ENCODE results near the gene NXPH2. TPM values are rescaled to one million over a fixed set of nuclear protein-coding genes. Genes with fewer than 3 reads are reported as not detected.
"Not testable (repeated sequence)": the region's sequence is repeated elsewhere in the genome, so short reads cannot be mapped to it uniquely, and the experiment has no call there.

The NXPH2 gene
- total and polyA plus RNA-seq, 9 donors = 8.3 to 18.5 (median 11.1) TPM

DNA sequence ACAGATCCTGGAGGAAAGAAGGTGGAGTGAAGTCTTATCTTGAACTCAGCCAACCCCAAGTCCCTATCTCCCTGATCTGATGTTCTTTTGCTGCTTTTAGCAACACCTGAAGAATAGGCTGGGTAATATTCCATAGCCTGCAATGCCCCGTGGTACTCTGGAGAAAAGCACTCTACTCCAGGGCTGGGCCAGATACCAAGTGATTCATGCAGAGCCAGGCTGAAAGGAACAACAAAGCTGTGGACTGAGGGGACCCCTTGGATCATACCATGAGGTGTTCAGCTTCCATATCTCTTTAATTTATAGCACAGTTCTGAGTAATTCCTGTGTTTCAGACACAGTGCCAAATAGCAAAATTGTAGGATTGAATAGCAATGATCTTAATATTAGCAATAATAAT, 130.6 kb downstream of the NXPH2 start:
- no peaks in the 10 kb centered on the region for H3K9me3 ChIP-seq (replicated peaks; ENCODE audit: control insufficient read depth, low read depth, low read length)
- DNase-seq = no peak
- 25% methylated on average over 1 of the region's 1 CpG for WGBS (ENCODE audit: insufficient coverage)
- no peak overlapping the region for H3K27ac ChIP-seq (ENCODE audit: low read length)
- H3K4me1 ChIP-seq (ENCODE audit: control insufficient read depth, insufficient read depth, low read length) = no peaks in the 10 kb centered on the region
- no peak overlapping the region for H3K4me3 ChIP-seq (ENCODE audit: low read length)
- H3K27me3 ChIP-seq (ENCODE audit: control insufficient read depth, insufficient read depth, low read length) = no peaks in the 10 kb centered on the region
- no peaks in the 10 kb centered on the region for H3K36me3 ChIP-seq (ENCODE audit: control insufficient read depth, insufficient read depth, low read length)

DNA sequence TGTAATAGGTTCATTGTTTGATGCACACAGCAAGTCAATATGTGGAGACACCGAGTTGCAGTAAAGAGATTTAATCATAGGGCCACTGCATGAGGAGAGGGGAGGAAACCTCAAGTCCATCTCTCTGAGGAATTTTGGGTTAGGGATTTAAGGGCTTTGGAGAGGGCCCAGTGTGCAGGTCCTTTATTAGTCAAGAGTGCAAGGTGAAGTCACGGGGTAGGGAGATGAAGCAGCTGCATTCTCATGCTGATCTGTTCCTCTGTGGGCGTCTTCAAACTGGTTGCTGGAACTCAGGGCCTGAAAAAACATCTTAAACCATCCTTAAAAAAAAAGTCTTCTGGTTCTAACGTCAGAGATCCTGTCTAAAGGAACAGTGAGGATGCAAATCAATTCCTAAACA, 131.6 kb downstream of the NXPH2 start:
- Histone ChIP-seq H3K4me1 (ENCODE audit: control insufficient read depth, insufficient read depth, low read length) (no peaks in the 10 kb centered on the region), H3K9me3 (replicated peaks; ENCODE audit: control insufficient read depth, low read depth, low read length) (no peaks in the 10 kb centered on the region), H3K27me3 (ENCODE audit: control insufficient read depth, insufficient read depth, low read length) (no peaks in the 10 kb centered on the region), H3K27ac (ENCODE audit: low read length) (no peak overlapping the region), H3K36me3 (ENCODE audit: control insufficient read depth, insufficient read depth, low read length) (no peaks in the 10 kb centered on the region), H3K4me3 (ENCODE audit: low read length) (no peak overlapping the region)
- 47% methylated on average over 2 of the region's 4 CpGs for WGBS (ENCODE audit: insufficient coverage)
- DNase-seq = no peak

DNA sequence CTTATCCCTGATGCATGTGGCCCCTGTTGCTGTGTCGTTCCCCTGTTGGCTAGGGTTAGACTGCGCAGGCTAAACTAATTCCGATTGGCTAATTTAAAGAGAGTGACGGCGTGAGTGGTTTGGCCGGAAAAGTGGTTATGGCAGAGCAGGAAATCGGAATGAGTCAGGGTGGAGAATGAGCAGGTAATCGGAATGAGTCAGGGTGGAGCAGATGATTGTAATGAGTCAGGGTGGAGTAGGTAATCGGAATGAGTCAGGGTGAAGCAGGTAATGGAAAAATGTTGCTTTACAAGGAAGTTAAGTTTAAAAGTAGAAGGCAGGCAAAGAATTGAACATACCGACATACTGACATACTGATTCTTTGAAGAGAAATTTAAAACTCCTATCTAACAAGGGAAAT, 135.4 kb downstream of the NXPH2 start:
- not testable (repeated sequence) for H3K36me3 ChIP-seq (ENCODE audit: control insufficient read depth, insufficient read depth, low read length); H3K27me3 ChIP-seq (ENCODE audit: control insufficient read depth, insufficient read depth, low read length); H3K9me3 ChIP-seq (replicated peaks; ENCODE audit: control insufficient read depth, low read depth, low read length); DNase-seq; H3K4me3 ChIP-seq (ENCODE audit: low read length); H3K4me1 ChIP-seq (ENCODE audit: control insufficient read depth, insufficient read depth, low read length); H3K27ac ChIP-seq (ENCODE audit: low read length)
- 87% methylated on average over 9 of the region's 10 CpGs for WGBS (ENCODE audit: insufficient coverage)

DNA sequence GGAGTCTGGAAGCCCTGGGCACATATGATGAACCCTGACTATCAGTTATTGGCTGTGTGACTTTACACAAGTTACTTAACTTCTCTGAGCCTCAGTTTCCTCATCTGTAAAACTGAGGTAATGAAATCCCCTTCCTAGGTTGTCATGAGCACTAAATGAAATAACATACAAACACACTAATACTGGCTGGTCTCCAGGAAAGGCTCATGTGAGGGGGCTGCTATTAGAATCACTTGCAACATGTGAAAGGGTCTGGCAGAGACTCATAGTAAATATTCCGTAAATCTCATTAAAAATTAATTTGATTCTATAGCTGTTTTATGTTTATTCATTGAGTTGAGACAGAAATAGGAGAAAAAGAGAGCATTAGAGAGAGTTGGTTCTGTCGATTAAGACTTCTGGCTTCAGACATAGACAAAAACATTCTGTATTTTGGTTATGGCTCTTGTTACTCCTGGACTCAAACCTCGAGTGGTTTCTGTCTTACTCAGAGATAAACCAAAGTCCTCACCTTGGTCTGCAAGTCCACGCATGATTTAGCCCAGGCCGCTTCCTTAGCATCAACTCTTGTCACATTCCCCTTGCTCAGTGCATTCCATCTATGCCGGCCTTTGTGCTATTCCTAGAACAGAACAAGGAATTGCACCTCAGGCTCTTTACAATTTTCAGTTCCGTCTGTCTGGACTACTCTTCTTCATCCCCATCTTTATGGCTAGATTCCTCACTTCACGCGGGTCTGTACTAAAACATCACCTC, 139.1 kb downstream of the NXPH2 start:
- H3K9me3 ChIP-seq (replicated peaks; ENCODE audit: control insufficient read depth, low read depth, low read length) = no peaks in the 10 kb centered on the region
- no peaks in the 10 kb centered on the region for H3K27me3 ChIP-seq (ENCODE audit: control insufficient read depth, insufficient read depth, low read length)
- 62% methylated on average over 7 of the region's 9 CpGs for WGBS (ENCODE audit: insufficient coverage)
- no peak overlapping the region for H3K4me3 ChIP-seq (ENCODE audit: low read length)
- no peaks in the 10 kb centered on the region for H3K36me3 ChIP-seq (ENCODE audit: control insufficient read depth, insufficient read depth, low read length)
- H3K27ac ChIP-seq (ENCODE audit: low read length) = no peak overlapping the region
- DNase-seq = no peak
- H3K4me1 ChIP-seq (ENCODE audit: control insufficient read depth, insufficient read depth, low read length) = no peaks in the 10 kb centered on the region

DNA sequence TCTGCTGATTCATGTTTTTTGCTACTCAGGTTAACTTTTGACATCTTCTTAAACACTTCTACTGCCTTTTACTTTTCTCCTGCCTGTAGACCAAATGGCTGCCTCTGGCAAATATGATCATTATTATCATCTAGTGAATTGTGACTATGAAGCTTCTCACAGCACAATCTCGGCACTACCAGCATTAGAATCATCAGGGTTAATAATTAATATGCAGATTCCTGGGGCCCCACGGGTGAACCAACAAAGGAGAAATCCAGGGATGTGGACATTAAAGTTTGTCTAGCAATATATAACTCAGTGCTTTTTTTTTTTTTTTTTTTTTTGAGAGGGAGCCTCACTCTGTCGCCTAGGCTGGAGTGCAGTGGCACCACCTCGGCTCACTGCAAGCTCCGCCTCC, 142.5 kb downstream of the NXPH2 start:
- no peak overlapping the region for H3K27ac ChIP-seq (ENCODE audit: low read length)
- H3K9me3 ChIP-seq (replicated peaks; ENCODE audit: control insufficient read depth, low read depth, low read length) = no peaks in the 10 kb centered on the region
- no peak for DNase-seq
- no peaks in the 10 kb centered on the region for H3K36me3 ChIP-seq (ENCODE audit: control insufficient read depth, insufficient read depth, low read length)
- no peaks in the 10 kb centered on the region for H3K27me3 ChIP-seq (ENCODE audit: control insufficient read depth, insufficient read depth, low read length)
- no CpG with 5 or more reads among the region's 5 CpGs for WGBS (ENCODE audit: insufficient coverage)
- no peak overlapping the region for H3K4me3 ChIP-seq (ENCODE audit: low read length)
- no peaks in the 10 kb centered on the region for H3K4me1 ChIP-seq (ENCODE audit: control insufficient read depth, insufficient read depth, low read length)

DNA sequence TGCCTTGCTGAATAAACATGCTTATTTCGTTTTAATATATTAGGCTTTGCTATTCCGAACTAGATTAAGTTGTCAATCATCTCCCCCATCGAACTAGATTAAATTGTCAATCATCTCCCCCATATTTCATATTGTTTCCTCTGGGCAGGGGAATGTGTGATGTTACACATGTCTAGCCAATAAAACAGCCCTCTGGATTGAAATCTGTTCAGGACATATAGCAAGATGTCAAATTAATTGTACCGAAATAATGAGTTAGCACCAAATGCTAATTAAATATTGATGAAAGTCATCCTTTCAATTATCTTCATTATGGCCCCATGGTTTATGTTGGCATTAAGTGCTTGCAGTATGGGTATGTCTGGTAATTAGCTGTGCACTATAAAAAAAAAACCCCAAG, 143.1 kb downstream of the NXPH2 start:
- Histone ChIP-seq H3K27ac (ENCODE audit: low read length) (no peak overlapping the region), H3K4me1 (ENCODE audit: control insufficient read depth, insufficient read depth, low read length) (no peaks in the 10 kb centered on the region), H3K4me3 (ENCODE audit: low read length) (no peak overlapping the region), H3K27me3 (ENCODE audit: control insufficient read depth, insufficient read depth, low read length) (no peaks in the 10 kb centered on the region), H3K9me3 (replicated peaks; ENCODE audit: control insufficient read depth, low read depth, low read length) (no peaks in the 10 kb centered on the region), H3K36me3 (ENCODE audit: control insufficient read depth, insufficient read depth, low read length) (no peaks in the 10 kb centered on the region)
- WGBS (ENCODE audit: insufficient coverage) = no CpG with 5 or more reads among the region's 4 CpGs
- no peak for DNase-seq

DNA sequence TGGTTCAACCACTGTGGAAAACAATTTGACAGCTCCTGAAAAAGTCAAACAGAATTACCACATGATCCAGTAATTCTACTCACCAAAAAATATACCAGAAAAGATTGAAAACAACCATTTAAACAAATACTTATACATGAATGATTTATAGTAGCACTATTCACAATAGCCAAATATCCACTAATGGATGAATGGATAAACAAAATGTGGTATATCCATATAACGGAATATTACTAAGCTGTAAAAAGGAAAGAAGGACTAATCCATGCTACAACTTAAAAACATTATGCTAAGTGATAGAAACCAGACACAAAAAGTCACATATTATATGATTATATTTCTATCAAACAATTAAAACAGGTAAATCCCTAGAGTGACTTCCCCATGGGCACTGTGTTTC, 147.1 kb downstream of the NXPH2 start:
- H3K27me3 ChIP-seq (ENCODE audit: control insufficient read depth, insufficient read depth, low read length) = no peaks in the 10 kb centered on the region
- H3K27ac ChIP-seq (ENCODE audit: low read length) = no peak overlapping the region
- H3K36me3 ChIP-seq (ENCODE audit: control insufficient read depth, insufficient read depth, low read length) = no peaks in the 10 kb centered on the region
- no peak for DNase-seq
- WGBS (ENCODE audit: insufficient coverage) = no CpG with 5 or more reads among the region's 1 CpG
- H3K4me1 ChIP-seq (ENCODE audit: control insufficient read depth, insufficient read depth, low read length) = no peaks in the 10 kb centered on the region
- H3K4me3 ChIP-seq (ENCODE audit: low read length) = no peak overlapping the region
- H3K9me3 ChIP-seq (replicated peaks; ENCODE audit: control insufficient read depth, low read depth, low read length) = no peaks in the 10 kb centered on the region

DNA sequence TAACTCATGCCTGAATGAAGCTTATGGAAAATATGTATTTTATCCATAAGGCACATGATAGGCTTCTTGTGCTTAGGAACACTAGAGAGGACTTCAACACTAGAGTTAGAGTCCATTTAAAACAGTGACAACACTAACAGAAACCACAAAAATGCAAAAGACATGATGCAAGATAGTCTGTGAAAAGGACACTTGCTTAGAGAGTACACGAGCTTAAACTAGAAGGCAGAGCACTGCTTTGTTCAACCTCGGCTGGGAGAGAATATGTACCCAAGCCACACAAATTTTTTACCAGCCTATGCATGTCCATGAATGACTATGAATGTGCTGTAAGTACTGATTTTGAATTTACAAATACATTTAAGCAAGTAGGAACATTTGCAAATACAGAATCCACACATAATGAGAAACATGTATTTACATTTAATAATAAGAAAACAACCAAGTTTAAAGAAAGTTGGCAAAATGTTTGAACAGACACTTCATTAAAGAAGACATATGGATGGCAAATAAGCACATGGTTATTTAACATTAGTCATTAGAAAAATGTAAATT, 148.0 kb downstream of the NXPH2 start:
- no CpG with 5 or more reads among the region's 2 CpGs for WGBS (ENCODE audit: insufficient coverage)
- H3K36me3 ChIP-seq (ENCODE audit: control insufficient read depth, insufficient read depth, low read length) = no peaks in the 10 kb centered on the region
- H3K9me3 ChIP-seq (replicated peaks; ENCODE audit: control insufficient read depth, low read depth, low read length) = no peaks in the 10 kb centered on the region
- no peak overlapping the region for H3K4me3 ChIP-seq (ENCODE audit: low read length)
- H3K27ac ChIP-seq (ENCODE audit: low read length) = no peak overlapping the region
- H3K27me3 ChIP-seq (ENCODE audit: control insufficient read depth, insufficient read depth, low read length) = no peaks in the 10 kb centered on the region
- H3K4me1 ChIP-seq (ENCODE audit: control insufficient read depth, insufficient read depth, low read length) = no peaks in the 10 kb centered on the region
- DNase-seq = no peak

DNA sequence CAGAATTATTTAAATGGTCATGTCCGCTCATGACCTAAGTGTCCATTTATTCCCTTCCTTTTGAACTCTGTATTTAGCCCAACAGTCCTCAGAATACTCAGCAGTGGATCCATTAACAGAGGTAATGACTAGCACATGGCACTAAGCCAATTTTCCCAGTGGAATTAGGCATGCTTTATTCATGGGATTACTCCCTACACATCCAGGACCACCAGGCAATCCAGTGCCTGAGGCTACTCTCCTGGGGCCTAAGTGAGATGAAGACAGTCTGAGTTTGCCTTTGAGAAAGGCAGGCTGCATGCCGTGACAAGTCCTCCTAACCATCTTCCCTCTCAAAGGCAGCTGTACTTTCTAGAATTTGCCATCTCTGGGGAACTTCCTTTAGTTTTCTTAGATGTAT, 150.0 kb downstream of the NXPH2 start:
- DNase-seq = no peak
- Histone ChIP-seq H3K4me1 (ENCODE audit: control insufficient read depth, insufficient read depth, low read length) (no peaks in the 10 kb centered on the region), H3K27ac (ENCODE audit: low read length) (no peak overlapping the region), H3K9me3 (replicated peaks; ENCODE audit: control insufficient read depth, low read depth, low read length) (no peaks in the 10 kb centered on the region), H3K27me3 (ENCODE audit: control insufficient read depth, insufficient read depth, low read length) (no peaks in the 10 kb centered on the region), H3K4me3 (ENCODE audit: low read length) (no peak overlapping the region), H3K36me3 (ENCODE audit: control insufficient read depth, insufficient read depth, low read length) (no peaks in the 10 kb centered on the region)
- 100% methylated on average over 1 of the region's 2 CpGs for WGBS (ENCODE audit: insufficient coverage)

DNA sequence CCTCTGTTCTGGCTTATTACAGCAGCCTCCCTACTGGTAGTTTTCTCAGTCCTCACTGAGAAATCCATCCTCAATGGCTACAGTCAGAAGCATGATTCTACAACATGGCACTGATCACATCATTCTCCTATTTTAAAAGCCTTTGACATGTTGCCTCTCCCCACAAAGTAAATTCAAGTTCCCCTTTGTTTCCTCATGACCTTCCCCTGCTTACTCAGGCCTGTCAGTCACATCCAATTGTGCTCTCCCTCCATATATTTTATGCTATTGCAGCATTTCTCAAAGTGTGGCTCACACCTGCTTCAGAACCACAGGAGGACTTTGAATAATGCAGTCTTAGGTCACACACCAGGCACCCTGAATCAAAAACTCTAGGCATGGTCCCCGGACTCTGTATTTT, 154.0 kb downstream of the NXPH2 start:
- H3K4me3 ChIP-seq (ENCODE audit: low read length) = no peak overlapping the region
- no peaks in the 10 kb centered on the region for H3K9me3 ChIP-seq (replicated peaks; ENCODE audit: control insufficient read depth, low read depth, low read length)
- no peak overlapping the region for H3K27ac ChIP-seq (ENCODE audit: low read length)
- H3K4me1 ChIP-seq (ENCODE audit: control insufficient read depth, insufficient read depth, low read length) = no peaks in the 10 kb centered on the region
- no peaks in the 10 kb centered on the region for H3K36me3 ChIP-seq (ENCODE audit: control insufficient read depth, insufficient read depth, low read length)
- DNase-seq = no peak
- H3K27me3 ChIP-seq (ENCODE audit: control insufficient read depth, insufficient read depth, low read length) = no peaks in the 10 kb centered on the region
- 100% methylated on average over 1 of the region's 1 CpG for WGBS (ENCODE audit: insufficient coverage)

DNA sequence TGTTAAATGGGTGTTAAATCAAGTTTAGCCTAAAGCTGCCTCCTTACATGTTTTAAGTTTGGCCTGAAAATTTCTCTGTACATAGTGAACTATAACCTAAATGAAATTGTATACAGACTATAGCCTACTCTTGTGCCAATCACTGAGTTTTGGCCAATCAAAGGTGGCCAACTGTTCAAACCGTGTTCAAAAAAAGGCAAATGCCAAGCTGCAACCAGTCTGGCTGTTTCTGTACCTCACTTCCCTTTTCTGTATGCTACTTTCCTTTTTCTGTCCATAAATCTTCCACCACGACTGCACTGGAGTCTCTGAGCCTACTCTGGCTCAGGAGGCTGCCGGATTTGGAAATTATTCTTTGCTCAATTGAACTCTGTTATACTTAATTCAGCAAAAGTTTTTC, 157.6 kb downstream of the NXPH2 start:
- H3K9me3 ChIP-seq (replicated peaks; ENCODE audit: control insufficient read depth, low read depth, low read length) = no peaks in the 10 kb centered on the region
- H3K27me3 ChIP-seq (ENCODE audit: control insufficient read depth, insufficient read depth, low read length) = no peaks in the 10 kb centered on the region
- H3K4me3 ChIP-seq (ENCODE audit: low read length) = no peak overlapping the region
- 27% methylated on average over 2 of the region's 3 CpGs for WGBS (ENCODE audit: insufficient coverage)
- DNase-seq = no peak
- H3K27ac ChIP-seq (ENCODE audit: low read length) = no peak overlapping the region
- peaks cover 4% of the 10 kb centered on the region for H3K4me1 ChIP-seq (ENCODE audit: control insufficient read depth, insufficient read depth, low read length)
- no peaks in the 10 kb centered on the region for H3K36me3 ChIP-seq (ENCODE audit: control insufficient read depth, insufficient read depth, low read length)
